ENCODE data around the gene SYTL2.

The SYTL2 gene

DNA sequence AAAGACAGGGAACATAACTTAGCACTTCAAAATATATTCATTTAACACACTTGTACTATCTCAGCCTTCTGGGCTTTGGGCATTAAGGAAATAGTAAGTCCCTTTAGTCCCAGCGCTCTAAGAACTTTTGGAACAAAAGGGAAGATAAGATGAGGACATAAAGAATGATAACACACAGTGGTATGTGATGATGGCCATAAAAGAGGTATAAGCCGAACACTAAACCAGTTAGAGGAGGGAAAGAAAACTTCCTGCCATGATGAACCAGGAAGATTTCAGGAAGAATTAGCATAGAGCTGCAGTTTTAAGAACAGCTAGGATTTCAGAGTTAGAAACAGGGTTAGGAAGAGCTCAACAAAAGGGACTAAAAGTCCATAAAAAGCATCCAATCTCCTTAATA is 11.8 kb downstream of the SYTL2 start:
- H3K79me1 ChIP-seq (ENCODE audit: low read length) = no peaks in the 10 kb centered on the region
- H4K5ac ChIP-seq (ENCODE audit: low read length) = no peak overlapping the region
- H3K9ac ChIP-seq (ENCODE audit: low read length) = no peak overlapping the region
- DNase-seq = no peak
- WGBS (ENCODE audit: extremely low coverage, insufficient coverage, low lambda C conversion rate) = no CpG with 5 or more reads among the region's 2 CpGs
- no peaks in the 10 kb centered on the region for H3K4me1 ChIP-seq (ENCODE audit: control insufficient read depth, low read depth, low read length)
- H3K79me2 ChIP-seq (ENCODE audit: control insufficient read depth, insufficient read depth, low read length) = no peaks in the 10 kb centered on the region
- no peak overlapping the region for H2BK5ac ChIP-seq (ENCODE audit: low read length)
- no peak overlapping the region for H2BK120ac ChIP-seq (ENCODE audit: low read depth, low read length)
- no peak overlapping the region for H2AK5ac ChIP-seq (ENCODE audit: low read length)
- H3K4me3 ChIP-seq (ENCODE audit: low read length) = no peak overlapping the region
- no peaks in the 10 kb centered on the region for H3K36me3 ChIP-seq (ENCODE audit: control insufficient read depth, insufficient read depth, low read length)
- H3K4me2 ChIP-seq (ENCODE audit: low read length) = no peak overlapping the region
- no peak overlapping the region for H4K8ac ChIP-seq (ENCODE audit: low read depth, low read length)
- H3K27me3 ChIP-seq (ENCODE audit: insufficient read depth, low read length, poor library complexity) = no peaks in the 10 kb centered on the region
- H3K56ac ChIP-seq (ENCODE audit: low read length) = no peak overlapping the region
- no peak overlapping the region for H3K4ac ChIP-seq (ENCODE audit: low read depth, low read length)
- H3K27ac ChIP-seq (ENCODE audit: low read depth, low read length) = no peak overlapping the region
- H2BK15ac ChIP-seq (replicated peaks; ENCODE audit: low read depth) = no peak overlapping the region
- H3K23ac ChIP-seq (ENCODE audit: low read length) = no peak overlapping the region
- H3K18ac ChIP-seq (ENCODE audit: low read length) = no peak overlapping the region

DNA sequence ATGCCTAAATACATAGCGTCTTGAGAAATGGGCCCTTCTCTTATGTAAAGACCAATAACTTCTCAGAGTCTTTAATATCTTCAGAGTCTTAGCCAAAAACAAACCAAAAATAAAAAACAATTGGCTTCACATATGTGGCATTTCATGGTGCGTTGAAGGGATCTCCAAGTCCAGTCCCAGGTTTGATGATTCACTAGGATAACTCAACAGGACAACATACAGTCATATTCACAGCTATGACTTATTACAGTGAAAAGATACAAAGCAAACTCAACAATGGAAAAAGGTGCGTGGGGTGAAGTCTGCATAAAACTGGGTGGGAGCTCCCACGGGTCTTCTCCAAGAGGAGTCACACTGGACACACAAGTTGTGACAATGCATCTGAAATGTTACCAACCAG is 12.6 kb downstream of the SYTL2 start:
- Histone ChIP-seq H3K27ac (ENCODE audit: low read depth, low read length) (no peak overlapping the region), H3K27me3 (ENCODE audit: insufficient read depth, low read length, poor library complexity) (no peaks in the 10 kb centered on the region), H3K18ac (ENCODE audit: low read length) (no peak overlapping the region), H3K79me1 (ENCODE audit: low read length) (no peaks in the 10 kb centered on the region), H2BK15ac (replicated peaks; ENCODE audit: low read depth) (no peak overlapping the region), H3K56ac (ENCODE audit: low read length) (no peak overlapping the region), H2BK5ac (ENCODE audit: low read length) (no peak overlapping the region), H2AK5ac (ENCODE audit: low read length) (no peak overlapping the region), H3K23ac (ENCODE audit: low read length) (no peak overlapping the region), H3K79me2 (ENCODE audit: control insufficient read depth, insufficient read depth, low read length) (no peaks in the 10 kb centered on the region), H3K4me2 (ENCODE audit: low read length) (no peak overlapping the region), H4K8ac (ENCODE audit: low read depth, low read length) (no peak overlapping the region), H4K5ac (ENCODE audit: low read length) (no peak overlapping the region), H3K9ac (ENCODE audit: low read length) (no peak overlapping the region), H3K4ac (ENCODE audit: low read depth, low read length) (no peak overlapping the region), H3K4me3 (ENCODE audit: low read length) (no peak overlapping the region), H2BK120ac (ENCODE audit: low read depth, low read length) (no peak overlapping the region), H3K36me3 (ENCODE audit: control insufficient read depth, insufficient read depth, low read length) (no peaks in the 10 kb centered on the region), H3K4me1 (ENCODE audit: control insufficient read depth, low read depth, low read length) (no peaks in the 10 kb centered on the region)
- no CpG with 5 or more reads among the region's 4 CpGs for WGBS (ENCODE audit: extremely low coverage, insufficient coverage, low lambda C conversion rate)
- DNase-seq = no peak

GRCh38 chr11:85795712-85796487 is 15.0 kb downstream of the SYTL2 start:
- Histone ChIP-seq H3K4me2 (ENCODE audit: low read length) (no peak overlapping the region), H3K4me3 (ENCODE audit: low read length) (no peak overlapping the region), H3K79me1 (ENCODE audit: low read length) (no peaks in the 10 kb centered on the region), H3K4ac (ENCODE audit: low read depth, low read length) (no peak overlapping the region), H3K9ac (ENCODE audit: low read length) (no peak overlapping the region), H3K56ac (ENCODE audit: low read length) (no peak overlapping the region), H2BK120ac (ENCODE audit: low read depth, low read length) (no peak overlapping the region), H2BK15ac (replicated peaks; ENCODE audit: low read depth) (no peak overlapping the region), H3K79me2 (ENCODE audit: control insufficient read depth, insufficient read depth, low read length) (no peaks in the 10 kb centered on the region), H3K4me1 (ENCODE audit: control insufficient read depth, low read depth, low read length) (no peaks in the 10 kb centered on the region), H2AK5ac (ENCODE audit: low read length) (no peak overlapping the region), H3K18ac (ENCODE audit: low read length) (no peak overlapping the region), H2BK5ac (ENCODE audit: low read length) (no peak overlapping the region), H3K23ac (ENCODE audit: low read length) (no peak overlapping the region), H4K5ac (ENCODE audit: low read length) (no peak overlapping the region), H3K36me3 (ENCODE audit: control insufficient read depth, insufficient read depth, low read length) (no peaks in the 10 kb centered on the region), H3K27ac (ENCODE audit: low read depth, low read length) (no peak overlapping the region), H3K27me3 (ENCODE audit: insufficient read depth, low read length, poor library complexity) (no peaks in the 10 kb centered on the region), H4K8ac (ENCODE audit: low read depth, low read length) (no peak overlapping the region)
- no CpG with 5 or more reads among the region's 4 CpGs for WGBS (ENCODE audit: extremely low coverage, insufficient coverage, low lambda C conversion rate)
- DNase-seq = no peak

- DNase-seq = no peak
Observed at GRCh38 chr11:85791409-85791990, 19.4 kb downstream of the SYTL2 start.

GRCh38 chr11:85787809-85788760 is 22.9 kb downstream of the SYTL2 start:
- Histone ChIP-seq H3K36me3 (ENCODE audit: control insufficient read depth, insufficient read depth, low read length) (no peaks in the 10 kb centered on the region), H3K4me3 (ENCODE audit: low read length) (no peak overlapping the region), H2BK5ac (ENCODE audit: low read length) (no peak overlapping the region), H4K5ac (ENCODE audit: low read length) (no peak overlapping the region), H3K23ac (ENCODE audit: low read length) (no peak overlapping the region), H3K79me2 (ENCODE audit: control insufficient read depth, insufficient read depth, low read length) (no peaks in the 10 kb centered on the region), H3K4me1 (ENCODE audit: control insufficient read depth, low read depth, low read length) (no peaks in the 10 kb centered on the region), H3K18ac (ENCODE audit: low read length) (no peak overlapping the region), H3K4ac (ENCODE audit: low read depth, low read length) (no peak overlapping the region), H3K9ac (ENCODE audit: low read length) (no peak overlapping the region), H3K4me2 (ENCODE audit: low read length) (no peak overlapping the region), H2BK15ac (replicated peaks; ENCODE audit: low read depth) (no peak overlapping the region), H3K27ac (ENCODE audit: low read depth, low read length) (no peak overlapping the region), H3K56ac (ENCODE audit: low read length) (no peak overlapping the region), H3K27me3 (ENCODE audit: insufficient read depth, low read length, poor library complexity) (no peaks in the 10 kb centered on the region), H2BK120ac (ENCODE audit: low read depth, low read length) (no peak overlapping the region), H4K8ac (ENCODE audit: low read depth, low read length) (no peak overlapping the region), H2AK5ac (ENCODE audit: low read length) (no peak overlapping the region), H3K79me1 (ENCODE audit: low read length) (no peaks in the 10 kb centered on the region)
- peak; percentile 41 for DNase-seq
- WGBS (ENCODE audit: extremely low coverage, insufficient coverage, low lambda C conversion rate) = no CpG with 5 or more reads among the region's 3 CpGs

More at GRCh38 chr11:85791409-85791990, 19.4 kb downstream of the SYTL2 start:
- H2BK15ac ChIP-seq (replicated peaks; ENCODE audit: low read depth) = no peak overlapping the region
- no peak overlapping the region for H3K9ac ChIP-seq (ENCODE audit: low read length)
- H2AK5ac ChIP-seq (ENCODE audit: low read length) = no peak overlapping the region
- H3K27ac ChIP-seq (ENCODE audit: low read depth, low read length) = no peak overlapping the region
- WGBS (ENCODE audit: extremely low coverage, insufficient coverage, low lambda C conversion rate) = no CpG with 5 or more reads among the region's 2 CpGs
- no peaks in the 10 kb centered on the region for H3K36me3 ChIP-seq (ENCODE audit: control insufficient read depth, insufficient read depth, low read length)
- no peak overlapping the region for H4K5ac ChIP-seq (ENCODE audit: low read length)
- H3K4me1 ChIP-seq (ENCODE audit: control insufficient read depth, low read depth, low read length) = no peaks in the 10 kb centered on the region
- no peak overlapping the region for H3K4me2 ChIP-seq (ENCODE audit: low read length)
- no peak overlapping the region for H3K56ac ChIP-seq (ENCODE audit: low read length)
- no peak overlapping the region for H3K4ac ChIP-seq (ENCODE audit: low read depth, low read length)
- H4K8ac ChIP-seq (ENCODE audit: low read depth, low read length) = no peak overlapping the region
- no peak overlapping the region for H2BK5ac ChIP-seq (ENCODE audit: low read length)
- H2BK120ac ChIP-seq (ENCODE audit: low read depth, low read length) = no peak overlapping the region
- H3K4me3 ChIP-seq (ENCODE audit: low read length) = no peak overlapping the region
- H3K27me3 ChIP-seq (ENCODE audit: insufficient read depth, low read length, poor library complexity) = no peaks in the 10 kb centered on the region
- H3K23ac ChIP-seq (ENCODE audit: low read length) = no peak overlapping the region
- H3K79me1 ChIP-seq (ENCODE audit: low read length) = no peaks in the 10 kb centered on the region
- H3K79me2 ChIP-seq (ENCODE audit: control insufficient read depth, insufficient read depth, low read length) = no peaks in the 10 kb centered on the region
- no peak overlapping the region for H3K18ac ChIP-seq (ENCODE audit: low read length)

Measured in mesendoderm (in vitro differentiated cells).